ENCODE measurements around the gene DTNA.

DNA sequence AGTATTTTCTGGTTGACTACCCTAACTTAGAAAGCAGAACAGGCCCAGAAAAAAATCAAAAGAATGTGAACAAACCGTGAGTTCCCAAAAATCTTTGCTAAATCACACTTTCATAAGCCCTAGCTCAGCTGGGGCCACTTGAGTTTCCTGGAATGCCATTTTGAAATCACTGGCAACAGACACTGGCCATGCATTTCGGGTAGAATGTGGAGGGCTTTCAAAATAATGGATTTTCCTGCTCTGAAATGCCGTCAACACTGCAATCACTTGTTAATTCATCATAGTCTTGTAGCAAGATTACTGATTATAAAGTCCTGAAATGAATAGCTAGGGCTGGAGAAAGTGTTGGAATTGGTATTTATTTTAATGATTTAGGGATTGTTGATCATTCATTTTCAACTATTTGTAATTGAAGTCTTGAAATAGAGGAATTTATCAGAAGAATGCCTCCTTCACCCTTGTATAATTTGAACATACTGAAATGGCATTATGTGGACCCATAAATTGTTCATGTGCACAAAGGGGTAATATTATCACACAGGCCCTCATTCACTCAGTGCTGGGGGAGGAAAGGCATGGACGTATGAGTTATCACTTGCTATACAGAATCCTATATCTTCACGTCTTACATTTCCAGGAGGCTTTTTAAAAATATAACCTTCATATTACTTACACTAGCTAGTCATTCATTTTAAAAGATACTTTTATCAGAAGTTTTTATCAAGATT is 134.8 kb downstream of the DTNA start:
- no peak for TF ChIP-seq CREB1 (IDR thresholded peaks at IDR 0.05; ENCODE audit: low read depth)
- TF ChIP-seq CEBPB (IDR thresholded peaks at IDR 0.05) = no peak
- no peak for TF ChIP-seq RAD21 (IDR thresholded peaks at IDR 0.05; ENCODE audit: low read depth)
- TF ChIP-seq, protein P1, sequence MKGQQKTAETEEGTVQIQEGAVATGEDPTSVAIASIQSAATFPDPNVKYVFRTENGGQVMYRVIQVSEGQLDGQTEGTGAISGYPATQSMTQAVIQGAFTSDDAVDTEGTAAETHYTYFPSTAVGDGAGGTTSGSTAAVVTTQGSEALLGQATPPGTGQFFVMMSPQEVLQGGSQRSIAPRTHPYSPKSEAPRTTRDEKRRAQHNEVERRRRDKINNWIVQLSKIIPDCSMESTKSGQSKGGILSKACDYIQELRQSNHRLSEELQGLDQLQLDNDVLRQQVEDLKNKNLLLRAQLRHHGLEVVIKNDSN (IDR thresholded peaks at IDR 0.05) = no peak
- no peak for TF ChIP-seq FOXM1 (IDR thresholded peaks at IDR 0.05; ENCODE audit: borderline replicate concordance, low read depth)
- no peak for TF ChIP-seq NFIC (IDR thresholded peaks at IDR 0.05)
- no peak for TF ChIP-seq TAF1 (IDR thresholded peaks at IDR 0.05; ENCODE audit: low read depth)
